Neuronal stem cell (in vitro differentiated cells): ENCODE measurements around the gene BICDL1.
A peak's percentile ranks its signal among the peaks of the same experiment; 100 is the strongest.

ENCODE experiments used
- DNase-seq: peaks from one replicate; pipeline ENCODE4 v3.0.0-alpha.2; 2013; ENCODE audit warnings: low spot score
- H2AFZ ChIP-seq: one replicate; pipeline ENCODE4 v1.6.1; 2013; ENCODE audit warnings: mild to moderate bottlenecking, low read length, inconsistent platforms
- H2AK5ac ChIP-seq: 2 replicates; pipeline ENCODE4 v1.6.1; 2013; ENCODE audit warnings: low read depth, mild to moderate bottlenecking, inconsistent platforms, low read length, moderate library complexity, mixed read lengths
- H2BK120ac ChIP-seq: 2 replicates; pipeline ENCODE4 v1.6.1; 2013; ENCODE audit warnings: low read depth, mild to moderate bottlenecking, inconsistent platforms, low read length, moderate library complexity, mixed read lengths
- H2BK12ac ChIP-seq: one replicate; pipeline ENCODE4 v1.6.1; 2013; ENCODE audit warnings: low read length, inconsistent platforms
- H2BK15ac ChIP-seq: 2 replicates; pipeline ENCODE4 v1.6.1; 2013; ENCODE audit warnings: mild to moderate bottlenecking, low read length, inconsistent platforms, mixed read lengths
- H2BK5ac ChIP-seq: one replicate; pipeline ENCODE4 v1.6.1; 2013; ENCODE audit warnings: inconsistent platforms, mild to moderate bottlenecking, low read length, moderate library complexity
- H3K14ac ChIP-seq: one replicate; pipeline ENCODE4 v1.6.1; 2013; ENCODE audit warnings: low read length, inconsistent platforms
- H3K18ac ChIP-seq: 2 replicates; pipeline ENCODE4 v1.6.1; 2013; ENCODE audit warnings: low read length, inconsistent platforms
- H3K23ac ChIP-seq: 2 replicates; pipeline ENCODE4 v1.6.1; 2013; ENCODE audit warnings: low read depth, mild to moderate bottlenecking, mixed read lengths, low read length, inconsistent platforms; ENCODE audit not compliant: poor library complexity
- H3K27ac ChIP-seq: replicated peaks from 3 replicates; pipeline ENCODE4 v1.5.1; 2013; ENCODE audit warnings: low read length, inconsistent platforms
- H3K27me3 ChIP-seq, 3 experiments: 2 replicates each; pipeline ENCODE4 v1.6.1; 2013; ENCODE audit warnings: low read length in 3 of 3, mild to moderate bottlenecking in 2 of 3, inconsistent platforms in 1 of 3, low read depth in 1 of 3, mixed read lengths in 1 of 3, moderate library complexity in 1 of 3; ENCODE audit not compliant: control insufficient read depth in 3 of 3, insufficient read depth in 3 of 3
- H3K36me3 ChIP-seq, 2 donors: replicated peaks in 1 of 2; 2 replicates each; pipeline ENCODE4 v1.6.1; 2013; ENCODE audit warnings: low read length in 2 of 2; ENCODE audit not compliant: control insufficient read depth in 2 of 2, insufficient read depth in 2 of 2
- H3K4ac ChIP-seq: 2 replicates; pipeline ENCODE4 v1.6.1; 2013; ENCODE audit warnings: inconsistent platforms, mild to moderate bottlenecking, low read length, moderate library complexity
- H3K4me1 ChIP-seq, 2 donors: 1 replicate in 1 of 2; 2 replicates in 1 of 2; pipeline ENCODE4 v1.6.1; 2013; ENCODE audit warnings: low read length in 2 of 2, low read depth in 1 of 2; ENCODE audit not compliant: control insufficient read depth in 2 of 2, insufficient read depth in 1 of 2
- H3K4me2 ChIP-seq: one replicate; pipeline ENCODE4 v1.6.1; 2013; ENCODE audit warnings: mild to moderate bottlenecking, low read length, inconsistent platforms; ENCODE audit not compliant: insufficient read depth, poor library complexity, severe bottlenecking
- H3K4me3 ChIP-seq, 2 donors: 2 replicates each; pipeline ENCODE4 v1.5.1; 2013; ENCODE audit warnings: low read length in 2 of 2, mild to moderate bottlenecking in 2 of 2, inconsistent platforms in 1 of 2, moderate library complexity in 1 of 2
- H3K79me1 ChIP-seq: one replicate; pipeline ENCODE4 v1.6.1; 2013; ENCODE audit warnings: low read depth, mild to moderate bottlenecking, inconsistent platforms, low read length, moderate library complexity
- H3K9ac ChIP-seq: one replicate; pipeline ENCODE4 v1.6.1; 2013; ENCODE audit warnings: mild to moderate bottlenecking, low read depth, low read length, inconsistent platforms; ENCODE audit not compliant: poor library complexity
- H3K9me3 ChIP-seq, 2 donors: replicated peaks in 1 of 2; 2 replicates each; pipeline versions ENCODE3 to v1.6.1; 2013; ENCODE audit warnings: low read length in 2 of 2, mild to moderate bottlenecking in 2 of 2, inconsistent platforms in 1 of 2, low read depth in 1 of 2, mixed read lengths in 1 of 2, moderate library complexity in 1 of 2; ENCODE audit not compliant: control insufficient read depth in 2 of 2, insufficient read depth in 1 of 2
- H4K8ac ChIP-seq: one replicate; pipeline ENCODE4 v1.6.1; 2013; ENCODE audit warnings: low read depth, mild to moderate bottlenecking, inconsistent platforms, low read length, moderate library complexity
- H4K91ac ChIP-seq: one replicate; pipeline ENCODE4 v1.6.1; 2013; ENCODE audit warnings: low read length, low read depth, mild to moderate bottlenecking, inconsistent platforms; ENCODE audit not compliant: poor library complexity
- WGBS, 2 donors: extraction: QIAGEN DNeasy Blood & Tissue Kit; methylation state at CpG; one replicate each; pipeline ENCODE4 v1.1.7; 2013; ENCODE audit warnings: missing lambda C conversion rate in 2 of 2, mixed read lengths in 1 of 2; ENCODE audit not compliant: insufficient read length in 2 of 2, insufficient replicate concordance in 1 of 2; ENCODE audit errors: extremely low coverage in 2 of 2; 5-methylcytosine and 5-hydroxymethylcytosine counted together

Gene BICDL1

GRCh38 chr12:120067084-120067869, 78.2 kb downstream of the BICDL1 start:
- Histone ChIP-seq H3K4me2 (no peak overlapping the region), H3K27me3 (peaks cover 0 to 5% (median 0%) of the 10 kb centered on the region in 3 experiments), H2AFZ (no peak overlapping the region), H3K79me1 (no peaks in the 10 kb centered on the region), H4K91ac (no peak overlapping the region), H3K9me3 (no peaks in the 10 kb centered on the region), H4K8ac (no peak overlapping the region), H3K27ac (no peak overlapping the region), H3K18ac (no peak overlapping the region), H3K9ac (no peak overlapping the region), H3K4ac (no peak overlapping the region), H2AK5ac (no peak overlapping the region), H3K4me3 (no peak overlapping the region), H3K23ac (no peak overlapping the region), H2BK5ac (no peak overlapping the region), H2BK120ac (no peak overlapping the region), H3K4me1 (peaks cover 10 to 11% of the 10 kb centered on the region in 2 donors), H3K14ac (no peak overlapping the region), H2BK15ac (no peak overlapping the region), H2BK12ac (no peak overlapping the region), H3K36me3 (no peaks in the 10 kb centered on the region)
- no peak for DNase-seq
- WGBS, 2 donors, result no CpG with 5 or more reads among the region's 3 CpGs

GRCh38 chr12:120067901-120068300, 78.9 kb downstream of the BICDL1 start:
- WGBS, 2 donors, result no CpG with 5 or more reads among the region's 3 CpGs
- Histone ChIP-seq H3K18ac (no peak overlapping the region), H3K4me3 (no peak overlapping the region), H3K79me1 (no peaks in the 10 kb centered on the region), H2BK12ac (no peak overlapping the region), H2BK15ac (no peak overlapping the region), H3K4me1 (peaks cover 6 to 11% of the 10 kb centered on the region in 2 donors), H3K27me3 (peaks cover 0 to under 1% (median 0%) of the 10 kb centered on the region in 3 experiments), H3K36me3 (no peaks in the 10 kb centered on the region), H3K27ac (no peak overlapping the region), H2AFZ (no peak overlapping the region), H3K14ac (no peak overlapping the region), H2BK120ac (no peak overlapping the region), H3K23ac (no peak overlapping the region), H4K8ac (no peak overlapping the region), H3K9ac (no peak overlapping the region), H3K4ac (no peak overlapping the region), H2AK5ac (no peak overlapping the region), H3K4me2 (no peak overlapping the region), H3K9me3 (no peaks in the 10 kb centered on the region), H4K91ac (no peak overlapping the region), H2BK5ac (no peak overlapping the region)
- DNase-seq, result no peak

GRCh38 chr12:120069278-120069677, 80.2 kb downstream of the BICDL1 start:
- no CpG with 5 or more reads among the region's 5 CpGs for WGBS, 2 donors
- Histone ChIP-seq H2AFZ (no peak overlapping the region), H3K4ac (no peak overlapping the region)

GRCh38 chr12:120071493-120072020, 82.5 kb downstream of the BICDL1 start:
- no peak overlapping the region for H4K8ac ChIP-seq
- no peak overlapping the region for H3K27ac ChIP-seq
- no peaks in the 10 kb centered on the region for H3K27me3 ChIP-seq
- H2BK15ac ChIP-seq, result no peak overlapping the region
- H2BK5ac ChIP-seq, result no peak overlapping the region
- H3K36me3 ChIP-seq, result no peaks in the 10 kb centered on the region
- H3K79me1 ChIP-seq, result no peaks in the 10 kb centered on the region
- H2AFZ ChIP-seq, result no peak overlapping the region
- H3K14ac ChIP-seq, result no peak overlapping the region
- peak overlapping the region; percentile 39 for H3K18ac ChIP-seq
- no peak overlapping the region for H3K4me2 ChIP-seq
- no peak overlapping the region for H3K4me3 ChIP-seq
- H3K9ac ChIP-seq, result no peak overlapping the region
- no peak overlapping the region for H3K4ac ChIP-seq
- no peaks in the 10 kb centered on the region for H3K9me3 ChIP-seq
- WGBS, 2 donors, result no CpG with 5 or more reads among the region's 6 CpGs
- peak overlapping the region; percentile 44 for H3K23ac ChIP-seq
- H2BK120ac ChIP-seq, result no peak overlapping the region
- no peak for DNase-seq
- no peak overlapping the region for H2BK12ac ChIP-seq
- H3K4me1 ChIP-seq, result peaks cover 0 to 1% of the 10 kb centered on the region in 2 donors
- H4K91ac ChIP-seq, result no peak overlapping the region
- H2AK5ac ChIP-seq, result no peak overlapping the region

More at GRCh38 chr12:120069278-120069677, 80.2 kb downstream of the BICDL1 start:
- no peak for DNase-seq
- H3K27me3 ChIP-seq, result no peaks in the 10 kb centered on the region
- H3K23ac ChIP-seq, result no peak overlapping the region
- H3K14ac ChIP-seq, result no peak overlapping the region
- no peak overlapping the region for H2BK15ac ChIP-seq
- H4K8ac ChIP-seq, result no peak overlapping the region
- no peak overlapping the region for H3K18ac ChIP-seq
- no peaks in the 10 kb centered on the region for H3K9me3 ChIP-seq
- H3K4me1 ChIP-seq, result peaks cover under 1 to 6% of the 10 kb centered on the region in 2 donors
- H4K91ac ChIP-seq, result no peak overlapping the region
- H3K79me1 ChIP-seq, result no peaks in the 10 kb centered on the region
- no peak overlapping the region for H2BK12ac ChIP-seq
- no peak overlapping the region for H2AK5ac ChIP-seq
- no peak overlapping the region for H3K27ac ChIP-seq
- H2BK120ac ChIP-seq, result no peak overlapping the region
- H3K9ac ChIP-seq, result no peak overlapping the region
- H2BK5ac ChIP-seq, result no peak overlapping the region
- H3K4me3 ChIP-seq, result no peak overlapping the region
- H3K4me2 ChIP-seq, result no peak overlapping the region
- H3K36me3 ChIP-seq, result no peaks in the 10 kb centered on the region
